Inflammatory macrophage treated with lipopolysaccharide for 4 hours (primary cell): ENCODE data around the gene LRR1.
"Not testable (repeated sequence)": the region's sequence is repeated elsewhere in the genome, so short reads cannot be mapped to it uniquely, and the experiment has no call there.

Experiments used
- DNase-seq: peaks from one replicate; pipeline ENCODE4 v3.0.0-alpha.2; 2020

The LRR1 gene

DNA sequence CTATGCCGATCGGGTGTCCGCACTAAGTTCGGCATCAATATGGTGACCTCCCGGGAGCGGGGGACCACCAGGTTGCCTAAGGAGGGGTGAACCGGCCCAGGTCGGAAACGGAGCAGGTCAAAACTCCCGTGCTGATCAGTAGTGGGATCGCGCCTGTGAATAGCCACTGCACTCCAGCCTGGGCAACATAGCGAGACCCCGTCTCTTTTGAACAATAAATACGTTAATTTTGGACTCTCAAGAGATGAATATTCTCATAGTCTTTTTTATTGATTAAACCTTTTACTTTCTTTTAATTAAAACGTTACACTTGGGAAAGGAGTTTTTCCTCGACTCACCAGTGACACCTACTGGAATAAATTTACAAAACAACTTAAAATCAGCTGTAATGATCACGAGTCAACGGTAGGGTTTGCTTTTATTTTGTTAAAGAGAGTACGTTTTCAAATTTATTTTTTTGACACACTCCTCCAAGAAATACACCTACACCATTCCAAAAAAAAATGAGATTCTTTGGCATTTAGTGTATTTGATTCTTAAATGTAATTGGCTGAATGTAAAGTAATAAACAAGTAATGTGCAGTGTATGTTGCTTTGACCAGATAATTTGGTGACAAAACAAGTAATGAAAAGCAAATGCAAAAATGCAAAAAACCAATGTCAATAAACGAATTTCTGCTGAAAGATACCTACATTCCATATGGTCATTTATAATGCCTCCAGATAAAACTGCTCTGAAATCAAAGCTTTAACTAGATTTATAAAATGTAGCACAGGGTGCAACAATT lies 11.9 kb upstream of the LRR1 start:
- DNase-seq: peak; percentile 74

DNA sequence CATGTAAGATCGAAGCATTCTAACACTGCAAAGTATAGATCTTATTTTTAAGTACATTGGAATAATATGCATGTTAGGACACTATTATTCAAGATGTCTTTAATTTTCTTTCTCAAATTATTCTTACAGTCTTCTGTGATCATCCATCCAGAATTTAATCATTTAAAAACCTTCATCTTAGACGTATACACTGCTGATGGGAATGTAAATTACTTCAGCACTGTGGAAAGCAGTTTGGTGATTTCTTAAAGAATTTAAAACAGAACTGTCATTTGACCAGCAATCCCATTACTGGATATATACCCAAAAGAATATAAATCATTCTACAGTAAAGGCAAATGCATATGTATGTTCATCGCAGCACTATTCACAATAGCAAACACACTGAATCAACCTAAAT lies 9.4 kb upstream of the LRR1 start:
- no peak for DNase-seq

DNA sequence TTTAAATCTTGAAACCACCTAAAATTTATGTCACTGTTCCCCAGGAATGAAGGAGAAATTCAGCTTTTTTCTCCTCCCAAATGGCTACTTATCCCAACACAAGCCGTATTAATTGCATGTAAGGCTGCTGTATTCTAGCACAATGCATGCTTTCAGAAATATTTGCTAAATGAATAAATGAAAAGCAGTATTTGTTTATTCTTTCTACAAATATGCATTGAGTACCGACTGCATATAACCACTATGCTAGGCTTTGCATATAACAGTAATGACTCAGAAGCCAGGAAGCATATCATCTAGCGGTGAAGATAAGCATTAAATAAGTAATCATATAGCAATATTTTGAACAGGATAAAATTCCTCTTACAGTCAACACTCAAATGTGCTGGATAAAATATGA lies 5.7 kb upstream of the LRR1 start:
- DNase-seq: no peak

DNA sequence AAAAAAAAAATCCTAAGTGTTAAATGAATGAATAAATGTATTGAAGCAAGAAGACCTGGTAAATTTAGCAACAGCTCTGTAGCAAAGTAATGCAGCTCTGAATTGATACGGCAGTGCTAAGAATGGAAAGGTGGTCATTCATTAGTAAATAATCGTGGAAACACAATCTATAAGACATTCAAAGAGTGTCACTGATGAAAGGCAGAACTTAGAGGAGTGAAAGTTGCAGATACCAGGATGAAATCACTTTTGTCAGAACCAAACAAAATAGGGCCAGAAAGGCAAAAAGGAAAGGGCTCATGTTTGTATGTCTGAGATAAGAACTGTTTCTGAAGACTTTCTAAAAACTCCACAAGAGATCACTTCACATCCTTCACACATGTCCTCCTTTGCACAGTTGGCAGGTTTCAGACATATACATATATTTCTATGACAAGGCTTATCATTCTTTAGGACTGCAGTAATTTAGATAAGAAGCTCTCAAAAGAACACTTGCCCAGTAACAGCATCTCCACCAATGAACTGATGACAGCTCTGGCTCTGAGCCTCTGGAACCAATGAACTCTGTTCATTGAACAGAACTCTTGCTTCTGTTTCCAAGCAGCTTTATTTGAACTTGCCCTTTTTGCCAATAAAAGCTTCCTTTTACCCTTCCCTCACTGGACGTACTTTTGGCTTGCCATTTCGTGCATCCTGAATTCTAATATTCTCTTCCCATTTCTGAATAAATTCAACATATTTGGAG lies 4.2 kb upstream of the LRR1 start:
- DNase-seq: peak; percentile 15

DNA sequence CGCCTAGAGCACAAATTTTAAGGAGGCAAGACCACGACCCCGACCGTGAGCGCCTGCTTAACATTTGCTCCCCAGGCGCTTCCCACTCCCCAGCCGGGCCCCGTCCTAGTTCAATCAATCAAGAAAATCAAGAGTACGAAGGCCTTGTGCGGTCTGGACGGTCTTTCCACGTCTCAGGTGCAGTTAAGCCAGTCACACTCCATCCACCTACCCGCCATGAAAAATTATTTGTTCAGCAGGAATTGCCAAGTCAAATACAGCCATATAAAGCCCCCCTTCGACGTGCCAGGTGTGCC lies 603 bp upstream of the LRR1 start:
- no peak for DNase-seq

DNA sequence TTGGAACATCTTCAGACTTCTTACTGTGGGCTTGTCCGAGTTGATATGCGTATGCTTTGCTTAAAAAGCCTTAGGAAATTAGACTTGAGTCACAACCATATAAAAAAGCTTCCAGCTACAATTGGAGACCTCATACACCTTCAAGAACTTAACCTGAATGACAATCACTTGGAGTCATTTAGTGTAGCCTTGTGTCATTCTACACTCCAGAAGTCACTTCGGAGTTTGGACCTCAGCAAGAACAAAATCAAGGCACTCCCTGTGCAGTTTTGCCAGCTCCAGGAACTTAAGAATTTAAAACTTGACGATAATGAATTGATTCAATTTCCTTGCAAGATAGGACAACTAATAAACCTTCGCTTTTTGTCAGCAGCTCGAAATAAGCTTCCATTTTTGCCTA lies 8.8 kb downstream of the LRR1 start:
- no peak for DNase-seq

DNA sequence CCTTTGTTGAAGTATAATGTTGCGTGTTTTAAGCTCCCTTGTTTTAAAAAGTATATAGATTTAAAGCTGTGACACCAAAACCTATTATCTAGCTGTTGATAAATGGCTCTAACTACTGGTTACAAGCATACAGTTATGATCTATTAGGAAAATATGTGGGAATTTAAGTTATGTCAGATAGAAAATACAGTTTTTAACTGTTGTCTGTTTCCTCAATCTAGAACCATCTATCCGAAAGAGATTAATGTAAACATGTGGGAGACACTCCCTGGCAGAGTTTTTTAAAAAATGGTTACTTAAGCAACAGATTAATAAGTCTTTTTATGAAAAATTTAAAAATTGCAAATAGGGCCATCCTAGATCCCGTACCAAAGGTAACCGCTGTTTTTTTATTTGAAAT lies 13.5 kb downstream of the LRR1 start:
- no peak for DNase-seq

DNA sequence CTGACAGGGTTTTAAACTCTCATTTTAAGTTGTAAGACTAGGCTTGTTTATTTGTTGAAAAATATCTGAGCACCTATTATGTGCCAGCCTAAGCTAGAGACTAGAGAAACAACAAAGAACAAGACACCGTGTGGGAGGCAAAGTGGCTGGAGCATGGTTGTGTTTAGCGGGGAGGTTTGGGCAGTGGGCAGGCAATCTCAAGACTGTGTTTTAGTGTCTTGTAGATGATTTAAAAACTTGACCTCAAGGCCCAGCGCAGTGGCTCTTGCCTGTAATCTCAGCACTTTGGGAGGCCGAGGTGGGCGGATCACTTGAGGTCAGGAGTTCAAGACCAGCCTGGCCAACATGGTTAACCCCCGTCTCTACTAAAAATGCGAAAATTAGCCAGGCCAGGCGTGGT lies 13.9 kb downstream of the LRR1 start:
- no peak for DNase-seq

DNA sequence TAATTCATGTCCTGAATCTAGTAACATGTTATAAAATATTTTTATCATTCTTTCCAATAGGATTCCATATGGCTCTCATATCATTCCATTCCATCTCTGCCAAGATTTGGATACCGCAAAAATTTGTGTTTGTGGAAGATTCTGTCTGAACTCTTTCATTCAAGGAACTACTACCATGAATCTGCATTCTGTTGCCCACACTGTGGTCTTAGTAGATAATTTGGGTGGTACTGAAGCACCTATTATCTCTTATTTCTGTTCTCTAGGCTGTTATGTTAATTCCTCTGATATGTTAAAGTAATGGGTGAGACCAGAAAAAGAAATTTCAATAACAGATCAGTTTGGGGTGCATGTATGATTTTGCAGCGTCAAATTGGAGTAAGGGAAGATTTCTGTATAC lies 15.5 kb downstream of the LRR1 start:
- DNase-seq: no peak

DNA sequence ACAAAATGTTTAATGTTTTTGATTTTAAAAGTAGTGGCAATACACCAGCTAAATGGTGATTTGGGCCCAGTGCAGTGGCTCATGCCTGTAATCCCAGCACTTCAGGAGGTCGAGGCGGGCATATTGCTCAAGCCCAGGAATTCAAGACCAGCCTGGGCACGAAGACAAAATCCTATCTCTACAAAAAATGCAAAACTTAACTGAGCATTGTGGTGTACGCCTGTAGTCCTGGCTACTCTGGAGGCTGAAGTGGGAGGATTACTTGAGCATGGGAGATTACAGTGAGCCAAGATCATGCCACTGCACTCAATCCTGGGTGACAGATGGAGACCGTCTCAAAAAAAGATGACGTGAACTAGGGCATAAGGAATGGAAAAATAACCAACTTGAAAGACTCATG lies 17.0 kb downstream of the LRR1 start:
- no peak for DNase-seq

DNA sequence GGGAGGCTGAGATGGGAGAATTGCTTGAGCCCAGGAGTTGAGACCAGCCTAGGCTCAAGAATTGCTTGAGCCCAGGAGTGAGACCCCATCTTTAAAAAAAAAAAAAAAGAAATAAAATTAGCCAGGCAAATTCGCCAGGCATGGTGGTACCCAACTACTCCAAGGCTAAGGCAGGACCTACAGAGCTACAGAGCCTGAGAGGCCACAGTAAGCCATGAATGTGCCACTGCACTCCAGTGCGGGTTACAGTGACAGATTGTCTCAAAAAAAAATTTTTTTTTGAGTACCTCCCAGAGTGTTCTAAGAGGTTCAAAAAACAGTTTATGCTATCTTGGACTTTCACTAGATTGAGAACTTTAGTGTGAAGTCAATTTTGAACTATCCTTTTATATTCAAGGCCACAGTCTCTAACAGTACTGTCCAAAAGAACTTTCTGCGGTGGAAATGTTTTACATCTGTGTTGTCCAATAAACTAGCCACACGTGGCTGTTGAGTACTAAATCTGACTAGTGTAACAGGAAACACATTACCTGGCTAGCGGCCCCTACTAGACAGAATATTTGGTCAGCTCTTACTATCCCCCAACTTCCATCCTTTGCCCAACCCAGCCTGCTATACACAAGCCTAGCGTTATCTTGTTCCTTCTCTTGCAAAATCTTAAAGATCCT lies 19.2 kb downstream of the LRR1 start:
- DNase-seq: no peak

DNA sequence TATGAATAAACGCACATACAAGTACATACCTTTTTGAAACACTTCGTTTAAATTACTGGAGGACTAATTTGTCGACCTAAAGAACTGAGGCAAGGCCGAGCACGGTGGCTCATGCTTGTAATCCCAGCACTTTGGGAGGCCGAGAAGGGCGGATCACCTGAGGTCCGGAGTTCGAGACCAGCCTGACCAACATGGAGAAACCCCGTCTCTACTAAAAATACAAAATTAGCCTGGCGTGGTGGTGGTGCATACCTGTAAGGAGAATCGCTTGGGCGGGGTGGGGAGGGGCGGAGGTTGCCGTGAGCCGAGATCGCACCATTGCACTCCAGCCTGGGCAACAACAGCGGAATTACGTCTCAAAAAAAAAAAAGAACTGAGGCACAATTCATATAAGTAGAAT lies 20.5 kb downstream of the LRR1 start:
- not testable (repeated sequence) for DNase-seq

DNA sequence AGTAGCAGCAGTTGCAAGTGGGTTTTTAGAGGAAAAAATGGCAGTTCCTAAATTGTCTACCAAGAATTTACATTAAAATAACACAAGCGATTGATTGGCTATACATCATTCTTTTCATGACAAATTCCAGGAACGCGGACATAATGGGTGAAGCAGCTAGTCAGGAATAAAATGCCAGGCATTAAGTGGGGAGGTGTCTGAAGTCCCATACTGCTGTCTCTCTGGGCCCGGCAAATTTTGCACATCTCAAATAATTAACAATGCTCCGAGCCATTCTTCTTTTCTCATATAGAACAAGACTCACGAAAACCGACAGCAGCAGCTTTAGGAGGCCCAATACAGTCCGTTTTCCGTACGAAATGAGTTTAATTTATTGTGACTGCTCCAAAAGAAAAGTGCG lies 21.0 kb downstream of the LRR1 start:
- DNase-seq: no peak

DNA sequence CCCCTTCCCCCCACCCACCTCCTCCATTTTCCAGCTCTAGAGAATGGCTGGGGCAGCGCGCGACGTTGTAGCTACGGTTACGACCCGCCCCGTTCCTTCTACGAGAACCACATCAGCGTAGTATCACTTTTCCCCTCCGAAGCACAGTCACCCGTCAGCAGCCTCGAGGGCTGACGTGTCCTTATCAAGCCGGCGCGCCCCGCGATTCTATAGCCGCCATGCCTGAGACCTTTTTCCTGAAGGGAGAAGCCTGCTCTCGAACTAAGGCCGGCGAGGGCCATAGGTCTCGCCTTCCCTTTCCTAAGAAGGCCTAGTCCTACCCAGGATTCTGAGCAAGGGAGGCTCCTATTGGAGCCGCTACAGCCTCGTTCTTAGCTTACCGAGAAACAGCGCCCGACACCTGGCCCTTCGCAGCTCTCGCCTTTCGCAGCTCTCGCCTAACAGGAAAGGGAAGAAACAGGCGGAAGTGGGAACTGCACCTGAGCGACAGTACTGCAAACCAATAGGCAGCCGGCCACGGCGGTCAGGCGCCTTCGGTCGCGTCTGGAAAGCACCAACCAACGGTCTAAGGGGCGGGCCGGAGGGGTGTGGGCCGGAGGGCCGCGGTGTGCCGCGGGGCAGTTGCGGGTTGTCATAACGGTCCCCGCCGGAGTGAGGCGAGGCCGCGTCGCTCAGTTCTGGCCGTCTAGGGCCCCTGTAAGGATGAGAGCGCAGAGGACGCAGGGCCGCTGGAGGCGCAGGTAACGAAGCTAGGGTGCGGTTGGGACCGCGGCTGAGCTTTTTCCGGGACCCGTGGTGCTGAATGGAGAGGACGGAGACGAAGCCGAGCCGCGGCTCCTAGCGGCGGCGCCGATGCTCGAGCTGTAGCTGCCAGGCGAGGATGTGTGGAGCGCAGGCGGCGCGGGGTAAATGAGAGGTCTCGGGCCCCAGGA lies 21.7 kb downstream of the LRR1 start, which contains the start of the genes MGAT2 and RPL36AL:
Gene MGAT2 (plus strand): TSS at position 618 of the 932 bp plus-strand sequence. CDS start 470 bp downstream, outside the sequence.
Gene RPL36AL (minus strand): TSS at position 445 of the 932 bp plus-strand sequence. CDS start 1,522 bp downstream, outside the sequence.
- DNase-seq: peak; percentile 99

DNA sequence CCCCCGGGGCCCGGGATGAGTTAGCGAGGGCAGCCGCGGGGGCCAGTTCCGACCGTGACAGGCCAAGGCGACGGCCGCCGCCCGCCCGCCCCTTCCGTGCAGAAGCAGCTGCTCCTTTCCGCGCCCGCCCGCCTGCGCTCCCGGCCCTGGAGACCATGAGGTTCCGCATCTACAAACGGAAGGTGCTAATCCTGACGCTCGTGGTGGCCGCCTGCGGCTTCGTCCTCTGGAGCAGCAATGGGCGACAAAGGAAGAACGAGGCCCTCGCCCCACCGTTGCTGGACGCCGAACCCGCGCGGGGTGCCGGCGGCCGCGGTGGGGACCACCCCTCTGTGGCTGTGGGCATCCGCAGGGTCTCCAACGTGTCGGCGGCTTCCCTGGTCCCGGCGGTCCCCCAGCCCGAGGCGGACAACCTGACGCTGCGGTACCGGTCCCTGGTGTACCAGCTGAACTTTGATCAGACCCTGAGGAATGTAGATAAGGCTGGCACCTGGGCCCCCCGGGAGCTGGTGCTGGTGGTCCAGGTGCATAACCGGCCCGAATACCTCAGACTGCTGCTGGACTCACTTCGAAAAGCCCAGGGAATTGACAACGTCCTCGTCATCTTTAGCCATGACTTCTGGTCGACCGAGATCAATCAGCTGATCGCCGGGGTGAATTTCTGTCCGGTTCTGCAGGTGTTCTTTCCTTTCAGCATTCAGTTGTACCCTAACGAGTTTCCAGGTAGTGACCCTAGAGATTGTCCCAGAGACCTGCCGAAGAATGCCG lies 22.6 kb downstream of the LRR1 start:
- peak; percentile 84 for DNase-seq

DNA sequence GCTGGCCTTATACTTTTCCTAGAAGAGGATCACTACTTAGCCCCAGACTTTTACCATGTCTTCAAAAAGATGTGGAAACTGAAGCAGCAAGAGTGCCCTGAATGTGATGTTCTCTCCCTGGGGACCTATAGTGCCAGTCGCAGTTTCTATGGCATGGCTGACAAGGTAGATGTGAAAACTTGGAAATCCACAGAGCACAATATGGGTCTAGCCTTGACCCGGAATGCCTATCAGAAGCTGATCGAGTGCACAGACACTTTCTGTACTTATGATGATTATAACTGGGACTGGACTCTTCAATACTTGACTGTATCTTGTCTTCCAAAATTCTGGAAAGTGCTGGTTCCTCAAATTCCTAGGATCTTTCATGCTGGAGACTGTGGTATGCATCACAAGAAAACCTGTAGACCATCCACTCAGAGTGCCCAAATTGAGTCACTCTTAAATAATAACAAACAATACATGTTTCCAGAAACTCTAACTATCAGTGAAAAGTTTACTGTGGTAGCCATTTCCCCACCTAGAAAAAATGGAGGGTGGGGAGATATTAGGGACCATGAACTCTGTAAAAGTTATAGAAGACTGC lies 23.4 kb downstream of the LRR1 start:
- DNase-seq: no peak

DNA sequence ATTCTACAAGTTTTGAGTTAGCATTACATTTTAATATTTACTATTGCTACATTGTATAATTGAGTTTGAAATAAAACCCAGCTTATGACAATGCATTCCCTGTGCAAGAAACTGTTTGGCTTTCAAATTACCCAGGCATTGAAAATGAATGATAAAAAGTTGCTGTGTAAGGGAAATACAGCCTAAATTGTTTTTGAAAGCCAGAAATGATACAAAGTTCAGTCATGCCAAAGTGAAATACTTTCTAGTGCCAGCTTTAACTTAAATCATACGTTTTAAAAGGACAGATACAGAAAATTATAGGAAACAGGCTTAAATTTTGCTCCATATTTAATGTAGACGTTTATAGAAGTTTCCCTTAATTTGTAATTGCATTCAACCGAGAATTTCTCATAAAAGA lies 24.6 kb downstream of the LRR1 start:
- no peak for DNase-seq

DNA sequence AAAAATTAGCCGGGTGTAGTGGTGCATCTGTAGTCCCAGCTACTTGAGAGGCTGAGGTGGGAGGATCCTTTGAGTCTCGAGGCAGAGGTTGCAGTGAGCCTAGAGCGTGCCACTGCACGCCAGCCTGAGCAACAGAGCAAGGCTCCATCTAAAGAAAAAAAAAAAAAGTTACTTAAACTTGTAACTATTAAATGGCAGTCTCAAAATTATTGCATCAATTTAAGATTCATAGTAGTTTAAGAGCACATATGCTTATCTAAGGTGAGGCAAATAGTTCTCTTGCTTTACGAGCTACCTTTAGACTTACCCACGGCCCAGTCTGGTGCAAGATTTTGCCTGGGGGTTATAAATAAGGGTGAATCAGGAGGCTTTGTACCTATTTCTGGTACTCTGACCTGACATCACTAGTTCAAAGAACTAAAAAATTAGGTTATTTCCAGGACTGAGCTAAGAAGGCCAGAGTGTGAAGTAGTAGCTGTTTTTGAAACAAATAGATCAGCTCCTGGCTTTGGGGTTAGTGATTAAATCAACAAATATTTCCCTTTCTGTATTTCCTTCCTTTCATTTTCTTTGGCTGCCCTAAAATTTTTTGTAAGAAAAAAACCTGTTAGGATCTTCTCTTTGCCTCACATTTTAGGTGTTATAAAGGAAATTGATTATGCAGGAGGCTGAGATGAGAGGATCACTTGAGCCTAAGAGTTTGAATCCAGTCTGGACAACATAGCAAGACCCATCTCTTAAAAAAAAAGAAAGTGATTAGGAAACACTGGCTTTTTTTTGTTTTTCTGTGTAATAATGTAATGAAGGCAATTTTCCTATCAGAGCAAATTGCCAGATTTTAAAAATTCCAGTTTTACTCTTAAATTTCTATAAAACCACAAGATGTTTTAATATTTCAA lies 25.4 kb downstream of the LRR1 start:
- DNase-seq: peak; percentile 31

DNA sequence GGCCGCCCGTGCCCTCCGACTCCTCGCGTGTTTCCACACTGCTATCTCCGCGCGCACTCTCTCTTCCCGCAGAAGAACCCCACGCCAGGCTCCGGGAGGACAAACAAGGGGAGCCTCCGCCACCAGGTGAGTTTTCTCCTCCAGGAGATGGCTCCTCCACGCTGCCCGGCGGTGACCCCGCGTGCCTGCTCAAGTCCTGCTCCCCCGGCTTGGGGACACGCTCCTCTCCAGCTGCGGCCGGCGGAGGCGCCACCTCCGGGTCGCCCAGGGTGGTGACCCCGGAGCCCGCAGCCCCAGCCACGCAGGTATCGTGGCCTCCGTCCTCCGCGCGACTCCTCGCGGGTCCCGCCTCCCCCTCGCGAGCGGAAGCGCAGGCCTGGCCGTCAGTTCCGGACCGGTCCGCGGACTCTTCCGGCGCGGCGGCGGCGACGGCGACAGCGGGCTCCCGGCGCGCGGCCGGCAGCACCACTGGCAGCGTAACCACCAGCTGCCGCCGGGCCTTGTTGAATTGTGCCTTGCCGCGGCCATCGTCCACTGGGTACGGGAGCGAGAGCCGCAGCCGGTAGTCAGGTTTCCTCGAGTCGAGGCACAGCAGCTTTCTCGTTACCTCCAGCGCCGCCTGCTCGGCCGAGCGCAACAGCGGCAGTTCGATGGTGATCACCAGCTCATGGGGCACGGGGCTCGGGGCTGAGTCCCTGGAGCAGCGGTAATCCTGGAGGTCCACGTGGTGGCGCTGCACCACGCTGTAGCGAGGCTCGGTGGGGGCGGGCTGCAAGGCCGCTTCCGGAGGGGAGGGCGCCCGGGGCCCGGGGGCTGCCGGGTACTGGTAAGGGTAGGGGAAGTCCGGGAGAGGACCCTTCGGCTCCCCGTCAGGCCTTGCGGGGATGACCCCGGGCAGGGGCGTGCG lies 35.2 kb downstream of the LRR1 start:
- DNase-seq: peak; percentile 92
